Activated B cell treated with CpG ODN at 0.5 μM for 24 hours (primary cell): Measurements from ENCODE around the gene PREP. TPM values are rescaled to one million over a fixed set of nuclear protein-coding genes. Genes with fewer than 3 reads are reported as not detected.

ENCODE experiments used
- ATAC-seq: fragments of 200-7000 bp; cut with Tn5 transposase; one replicate; pipeline ENCODE4 v1.10.0; 2021; ENCODE audit warnings: low read depth, mild to moderate bottlenecking, moderate library complexity
- CTCF ChIA-PET: fragments of 350-600 bp; sonication (Branson Sonifier 250); formaldehyde crosslinking; loops from one replicate; lab custom pipeline; 2021; ENCODE audit warnings: antibody characterized with exemption; lab: Charles Lee
- POLR2A ChIA-PET: fragments of 350-600 bp; sonication (Branson Sonifier 250); formaldehyde crosslinking; loops from one replicate; lab custom pipeline; 2021; ENCODE audit warnings: antibody characterized with exemption; lab: Charles Lee
- DNase-seq: peaks from one replicate; pipeline ENCODE4 v3.0.0; 2022
- H3K27ac Mint-ChIP-seq: one replicate; pipeline ENCODE4 v1.8.0; 2020; ENCODE audit warnings: mixed read lengths
- H3K27me3 Mint-ChIP-seq: one replicate; pipeline ENCODE4 v1.8.0; 2021; ENCODE audit warnings: mixed read lengths
- H3K36me3 Mint-ChIP-seq: one replicate; pipeline ENCODE4 v1.8.0; 2021; ENCODE audit warnings: low read depth, mixed read lengths
- H3K4me1 Mint-ChIP-seq: one replicate; pipeline ENCODE4 v1.8.0; 2021; ENCODE audit warnings: mixed read lengths
- H3K4me3 Mint-ChIP-seq: one replicate; pipeline ENCODE4 v1.8.0; 2020; ENCODE audit warnings: mild to moderate bottlenecking, mixed read lengths
- H3K9me3 Mint-ChIP-seq: one replicate; pipeline ENCODE4 v1.8.0; 2020; ENCODE audit warnings: mixed read lengths
- intact Hi-C: fragments of 100-400 bp; cut with micrococcal nuclease; formaldehyde crosslinking; loops from one replicate; pipeline ENCODE4 v1.15.1; 2024
- total RNA-seq: library from RNA; stranded (reverse); gene quantifications from 2 replicates; pipeline ENCODE4 v1.2.3, GENCODE V29; 2022
- TF ChIP-seq, protein P1 (sequence below): fragments of 200-600 bp; IDR thresholded peaks from one replicate; pipeline ENCODE4 v1.8.0; 2022; ENCODE audit warnings: antibody characterized with exemption, mild to moderate bottlenecking

Gene PREP
- total RNA-seq, 1 donor from 2014 or later: 31.1 TPM

DNA sequence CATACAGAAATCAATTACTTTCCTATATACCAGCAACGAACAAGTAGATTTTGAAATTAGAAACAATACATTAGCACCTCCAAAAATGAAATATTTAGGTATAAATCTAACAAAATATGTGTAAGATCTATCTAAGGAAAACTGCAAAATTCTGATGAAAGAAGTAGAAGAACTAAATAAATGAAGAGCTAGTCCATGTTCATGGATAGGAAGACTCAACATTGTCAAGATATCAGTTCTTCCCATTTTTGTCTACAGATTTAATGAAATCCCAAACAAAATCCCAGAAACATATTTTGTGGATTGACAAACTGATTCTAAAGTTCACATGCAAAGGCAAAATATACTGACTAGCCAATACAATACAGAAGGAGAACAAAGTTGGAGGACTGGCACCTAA, 33.7 kb downstream of the PREP start:
- Mint-ChIP-seq H3K27ac (no peak overlapping the region), H3K9me3 (no peaks in the 10 kb centered on the region), H3K4me1 (no peaks in the 10 kb centered on the region), H3K36me3 (peaks cover 75% of the 10 kb centered on the region), H3K4me3 (no peak overlapping the region), H3K27me3 (no peaks in the 10 kb centered on the region)
- ATAC-seq (no peak), DNase-seq (no peak)
- POLR2A ChIA-PET: no interaction called here
- TF ChIP-seq, protein P1, sequence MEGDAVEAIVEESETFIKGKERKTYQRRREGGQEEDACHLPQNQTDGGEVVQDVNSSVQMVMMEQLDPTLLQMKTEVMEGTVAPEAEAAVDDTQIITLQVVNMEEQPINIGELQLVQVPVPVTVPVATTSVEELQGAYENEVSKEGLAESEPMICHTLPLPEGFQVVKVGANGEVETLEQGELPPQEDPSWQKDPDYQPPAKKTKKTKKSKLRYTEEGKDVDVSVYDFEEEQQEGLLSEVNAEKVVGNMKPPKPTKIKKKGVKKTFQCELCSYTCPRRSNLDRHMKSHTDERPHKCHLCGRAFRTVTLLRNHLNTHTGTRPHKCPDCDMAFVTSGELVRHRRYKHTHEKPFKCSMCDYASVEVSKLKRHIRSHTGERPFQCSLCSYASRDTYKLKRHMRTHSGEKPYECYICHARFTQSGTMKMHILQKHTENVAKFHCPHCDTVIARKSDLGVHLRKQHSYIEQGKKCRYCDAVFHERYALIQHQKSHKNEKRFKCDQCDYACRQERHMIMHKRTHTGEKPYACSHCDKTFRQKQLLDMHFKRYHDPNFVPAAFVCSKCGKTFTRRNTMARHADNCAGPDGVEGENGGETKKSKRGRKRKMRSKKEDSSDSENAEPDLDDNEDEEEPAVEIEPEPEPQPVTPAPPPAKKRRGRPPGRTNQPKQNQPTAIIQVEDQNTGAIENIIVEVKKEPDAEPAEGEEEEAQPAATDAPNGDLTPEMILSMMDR: no peak
- CTCF ChIA-PET: no interaction called here
- intact Hi-C loops: no loop called here

DNA sequence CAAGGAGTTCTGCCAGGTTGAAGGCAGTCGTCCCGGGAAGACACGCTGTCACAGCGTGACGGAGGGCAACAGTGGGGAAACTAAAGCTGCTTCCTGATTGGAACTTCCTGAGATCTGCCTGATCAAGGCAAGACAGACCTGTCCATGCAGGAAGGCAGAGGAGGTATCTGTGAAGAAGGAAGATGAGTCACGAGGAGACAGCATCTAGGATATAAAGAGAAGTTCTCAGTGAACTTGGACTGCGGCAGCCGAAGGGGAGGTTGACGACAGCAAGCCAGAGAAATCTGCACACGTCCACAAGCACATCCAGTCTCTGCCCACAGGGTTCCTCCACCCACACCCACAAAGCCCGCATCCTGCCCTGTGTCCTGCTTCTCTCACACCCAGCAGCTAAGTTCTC, 38.6 kb downstream of the PREP start:
- DNase-seq (no peak), ATAC-seq (no peak)
- POLR2A ChIA-PET: no interaction called here
- no peak overlapping the region for H3K4me3 Mint-ChIP-seq
- H3K36me3 Mint-ChIP-seq: peaks cover 70% of the 10 kb centered on the region
- H3K4me1 Mint-ChIP-seq: no peaks in the 10 kb centered on the region
- CTCF ChIA-PET: no interaction called here
- intact Hi-C loops: no loop called here
- H3K9me3 Mint-ChIP-seq: no peaks in the 10 kb centered on the region
- H3K27ac Mint-ChIP-seq: no peak overlapping the region
- H3K27me3 Mint-ChIP-seq: no peaks in the 10 kb centered on the region
- TF ChIP-seq, protein P1: no peak

DNA sequence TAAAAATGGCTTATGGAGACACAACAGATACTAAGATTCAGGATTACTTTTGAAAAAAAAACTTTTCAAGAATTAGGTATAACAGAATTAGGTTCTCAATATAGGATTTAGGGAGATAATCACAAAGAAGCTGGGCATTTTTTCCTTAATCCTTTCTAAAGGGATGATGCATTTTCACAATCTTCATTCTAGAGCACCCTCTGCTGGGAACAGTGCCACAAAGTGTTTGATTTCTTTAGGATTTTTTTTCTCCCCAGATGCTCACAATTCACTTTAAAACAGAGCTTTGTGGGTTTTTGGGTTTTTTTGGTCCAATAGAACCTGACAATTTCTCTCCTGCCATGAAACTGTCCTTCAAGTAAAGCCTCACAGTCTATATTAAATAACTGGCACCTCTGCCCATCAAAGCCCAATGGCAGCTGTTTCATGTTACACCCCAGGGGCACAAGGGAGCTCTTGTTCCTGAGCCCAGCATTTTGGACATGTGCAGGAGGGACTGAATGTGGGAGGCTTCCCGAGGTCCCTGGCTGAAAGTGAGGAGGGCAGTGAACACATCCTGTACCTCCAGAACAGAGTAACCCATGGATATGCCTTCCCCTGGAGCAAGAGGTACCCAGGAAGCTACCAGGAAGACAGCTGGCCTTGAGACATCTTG, 39.7 kb downstream of the PREP start:
- H3K4me1 Mint-ChIP-seq: no peaks in the 10 kb centered on the region
- no peaks in the 10 kb centered on the region for H3K27me3 Mint-ChIP-seq
- ATAC-seq: no peak
- DNase-seq: no peak
- POLR2A ChIA-PET: no interaction called here
- TF ChIP-seq, protein P1: no peak
- no peaks in the 10 kb centered on the region for H3K9me3 Mint-ChIP-seq
- intact Hi-C loops: no loop called here
- CTCF ChIA-PET: no interaction called here
- H3K36me3 Mint-ChIP-seq: peaks cover 68% of the 10 kb centered on the region
- H3K27ac Mint-ChIP-seq: no peak overlapping the region
- no peak overlapping the region for H3K4me3 Mint-ChIP-seq

DNA sequence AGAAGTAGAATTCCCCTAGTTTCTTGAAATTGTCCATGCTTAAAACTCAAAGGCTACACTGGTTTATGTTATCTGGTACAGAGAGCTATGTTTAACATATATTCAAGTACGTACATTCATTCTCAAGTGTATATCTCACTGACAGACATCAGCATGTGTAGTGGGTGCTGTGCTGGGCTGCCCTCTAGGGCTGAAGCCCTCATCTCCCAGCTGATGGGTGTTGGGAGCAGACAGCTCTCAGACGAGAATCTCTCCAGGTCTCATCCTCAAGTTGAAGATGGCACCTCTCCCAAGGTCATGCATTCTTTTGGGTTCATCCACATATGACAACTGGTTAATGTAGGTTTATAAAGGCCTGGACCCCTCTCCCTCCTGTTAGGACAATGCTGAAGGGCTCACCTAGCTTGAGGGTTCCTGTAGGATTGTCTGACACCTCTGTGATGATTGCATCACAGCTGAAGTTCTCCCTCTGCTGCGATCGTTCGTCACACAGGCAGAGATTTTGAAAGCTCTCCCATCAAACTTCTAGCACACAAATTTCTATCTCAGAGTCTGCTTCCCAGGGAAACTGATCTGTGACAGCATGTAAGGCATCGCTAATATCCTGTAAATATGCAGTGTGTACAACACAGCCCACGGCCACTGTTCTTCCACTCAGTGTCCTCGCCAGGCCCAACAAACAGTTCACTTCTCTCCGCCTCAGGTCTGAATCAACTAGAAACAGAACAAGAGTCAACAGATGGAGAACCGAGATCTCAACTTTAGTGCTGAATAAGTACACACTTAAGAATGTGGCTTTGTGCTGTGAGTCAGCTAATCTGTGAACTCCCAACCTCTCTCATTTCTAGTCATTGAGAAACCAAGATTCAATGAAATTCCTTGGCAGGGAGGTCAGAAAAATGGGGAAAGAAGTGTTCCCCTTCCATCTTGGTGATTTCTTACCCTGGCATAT, 43.2 kb downstream of the PREP start:
- TF ChIP-seq, protein P1: no peak
- CTCF ChIA-PET: no interaction called here
- H3K27me3 Mint-ChIP-seq: no peaks in the 10 kb centered on the region
- ATAC-seq (no peak), DNase-seq (no peak)
- H3K27ac Mint-ChIP-seq: no peak overlapping the region
- H3K36me3 Mint-ChIP-seq: peaks cover 69% of the 10 kb centered on the region
- no peak overlapping the region for H3K4me3 Mint-ChIP-seq
- peaks cover 8% of the 10 kb centered on the region for H3K9me3 Mint-ChIP-seq
- POLR2A ChIA-PET: no interaction called here
- H3K4me1 Mint-ChIP-seq: no peaks in the 10 kb centered on the region
- intact Hi-C loops: no loop called here

DNA sequence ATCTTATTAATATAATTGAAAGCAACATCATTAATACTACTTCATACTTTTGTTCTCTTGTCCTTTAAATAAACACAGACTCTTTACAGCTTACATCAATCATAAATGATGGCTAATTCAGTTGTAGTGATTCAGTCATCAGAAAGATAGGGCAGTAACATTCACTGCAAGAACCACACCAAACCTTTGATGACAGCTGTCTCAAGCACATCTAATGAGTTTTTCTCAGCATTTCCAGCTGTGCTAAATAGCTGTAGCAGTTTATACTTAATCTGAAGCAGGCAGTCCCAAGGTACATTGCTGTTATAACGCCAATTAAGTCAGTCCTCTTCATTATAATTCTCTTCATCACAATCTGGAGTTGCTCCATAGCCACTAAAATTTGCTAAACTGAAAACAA, 45.7 kb downstream of the PREP start:
- ChIA-PET POLR2A (no interaction called here), CTCF (no interaction called here)
- TF ChIP-seq, protein P1: no peak
- no peak overlapping the region for H3K27ac Mint-ChIP-seq
- peaks cover 8% of the 10 kb centered on the region for H3K9me3 Mint-ChIP-seq
- no peak overlapping the region for H3K4me3 Mint-ChIP-seq
- intact Hi-C loops: no loop called here
- no peak for DNase-seq
- no peaks in the 10 kb centered on the region for H3K27me3 Mint-ChIP-seq
- H3K36me3 Mint-ChIP-seq: peaks cover 56% of the 10 kb centered on the region
- no peak for ATAC-seq
- no peaks in the 10 kb centered on the region for H3K4me1 Mint-ChIP-seq
